CD4-positive, alpha-beta T cell treated with Interleukin-6 at 100 ng/mL for 8 hours (primary cell): Measurements from ENCODE around the gene GLI2.

ENCODE experiments used
- DNase-seq: peaks from one replicate; pipeline ENCODE4 v3.0.0-alpha.2; 2020; ENCODE audit warnings: mixed read lengths, low spot score

Gene GLI2

GRCh38 chr2:120735746-120736170 is at the start of gene GLI2:
GLI2 (plus strand) TSS chr2:120735868; CDS start chr2:120797321, 61,453 bp downstream.
- no peak for DNase-seq

GRCh38 chr2:120685974-120686297 is 49.7 kb upstream of the GLI2 start:
- no peak for DNase-seq

- no peak for DNase-seq
These were observed 49.0 kb upstream of the GLI2 start for GRCh38 chr2:120686511-120687168.

- DNase-seq, result no peak
These were observed 48.5 kb upstream of the GLI2 start for GRCh38 chr2:120687210-120687609.

- DNase-seq, result no peak
These were observed 45.1 kb upstream of the GLI2 start for GRCh38 chr2:120690521-120690920.

GRCh38 chr2:120691410-120691809 is 44.3 kb upstream of the GLI2 start:
- no peak for DNase-seq

GRCh38 chr2:120692691-120693090 is 43.0 kb upstream of the GLI2 start:
- no peak for DNase-seq

- DNase-seq, result no peak
These were observed 42.5 kb upstream of the GLI2 start for GRCh38 chr2:120693121-120693520.

- DNase-seq, result no peak
These were observed 41.6 kb upstream of the GLI2 start for GRCh38 chr2:120694034-120694433.

GRCh38 chr2:120697471-120697870 is 38.2 kb upstream of the GLI2 start:
- no peak for DNase-seq

GRCh38 chr2:120699292-120699691 is 36.4 kb upstream of the GLI2 start:
- no peak for DNase-seq

- no peak for DNase-seq
These were observed 35.0 kb upstream of the GLI2 start for GRCh38 chr2:120700659-120701058.

GRCh38 chr2:120701096-120701495 is 34.6 kb upstream of the GLI2 start:
- no peak for DNase-seq

GRCh38 chr2:120701499-120701898 is 34.2 kb upstream of the GLI2 start:
- no peak for DNase-seq

GRCh38 chr2:120702061-120702460 is 33.6 kb upstream of the GLI2 start:
- no peak for DNase-seq

- DNase-seq, result no peak
These were observed 32.9 kb upstream of the GLI2 start for GRCh38 chr2:120702801-120703200.

- DNase-seq, result no peak
These were observed 32.2 kb upstream of the GLI2 start for GRCh38 chr2:120703330-120703994.

- no peak for DNase-seq
These were observed 31.0 kb upstream of the GLI2 start for GRCh38 chr2:120704696-120705095.

- no peak for DNase-seq
These were observed 27.9 kb upstream of the GLI2 start for GRCh38 chr2:120707816-120708215.

- no peak for DNase-seq
These were observed 26.6 kb upstream of the GLI2 start for GRCh38 chr2:120708944-120709607.

GRCh38 chr2:120709608-120710041 is 26.0 kb upstream of the GLI2 start:
- DNase-seq, result no peak

- no peak for DNase-seq
These were observed 25.4 kb upstream of the GLI2 start for GRCh38 chr2:120710256-120710655.

- DNase-seq, result no peak
These were observed 24.0 kb upstream of the GLI2 start for GRCh38 chr2:120711694-120712093.
